ENCODE results near the gene RGL2. TPM values are rescaled to one million over a fixed set of nuclear protein-coding genes. Genes with fewer than 3 reads are reported as not detected.
A peak's percentile ranks its signal among the peaks of the same experiment; 100 is the strongest.
"Not testable (repeated sequence)": the region's sequence is repeated elsewhere in the genome, so short reads cannot be mapped to it uniquely, and the experiment has no call there.

Gene RGL2
- total RNA-seq = 13.7 TPM

- DNase-seq = peak; percentile 71
Observed at GRCh38 chr6:33298773-33299236, at the start of gene RGL2. Gene RGL2, minus strand, starts transcription at chr6:33298942. Its CDS starts 332 bp downstream, at chr6:33298610.

- DNase-seq = no peak
Observed at GRCh38 chr6:33347816-33348215, 49.1 kb upstream of the RGL2 start.

GRCh38 chr6:33346972-33347371 lies 48.2 kb upstream of the RGL2 start:
- DNase-seq = not testable (repeated sequence)

GRCh38 chr6:33344701-33345697 lies 46.3 kb upstream of the RGL2 start:
- no peak for DNase-seq

GRCh38 chr6:33343953-33344611 lies 45.3 kb upstream of the RGL2 start:
- no peak for DNase-seq

- not testable (repeated sequence) for DNase-seq
Observed at GRCh38 chr6:33343606-33343952, 44.8 kb upstream of the RGL2 start.

GRCh38 chr6:33339193-33339592 lies 40.5 kb upstream of the RGL2 start:
- no peak for DNase-seq

- no peak for DNase-seq
Observed at GRCh38 chr6:33336495-33336894, 37.8 kb upstream of the RGL2 start.

- no peak for DNase-seq
Observed at GRCh38 chr6:33335916-33336315, 37.2 kb upstream of the RGL2 start.

- no peak for DNase-seq
Observed at GRCh38 chr6:33333666-33334065, 34.9 kb upstream of the RGL2 start.

GRCh38 chr6:33330736-33331135 lies 32.0 kb upstream of the RGL2 start:
- no peak for DNase-seq

GRCh38 chr6:33329058-33329457 lies 30.3 kb upstream of the RGL2 start:
- DNase-seq = no peak

- DNase-seq = no peak
Observed at GRCh38 chr6:33324125-33324524, 25.4 kb upstream of the RGL2 start.

GRCh38 chr6:33323623-33323948 lies 24.8 kb upstream of the RGL2 start:
- no peak for DNase-seq

- no peak for DNase-seq
Observed at GRCh38 chr6:33321227-33321626, 22.5 kb upstream of the RGL2 start.

- DNase-seq = no peak
Observed at GRCh38 chr6:33320315-33321181, 21.8 kb upstream of the RGL2 start.

GRCh38 chr6:33319939-33320314 lies 21.2 kb upstream of the RGL2 start:
- DNase-seq = no peak

GRCh38 chr6:33318426-33319073 lies 19.8 kb upstream of the RGL2 start:
- no peak for DNase-seq

GRCh38 chr6:33317669-33318425 lies 19.1 kb upstream of the RGL2 start, which contains the start of gene ZBTB22:
Gene ZBTB22, minus strand, starts transcription at chr6:33317744. Its CDS starts 828 bp downstream, at chr6:33316916.
- peak; percentile 95 for DNase-seq

GRCh38 chr6:33317419-33317668 lies 18.6 kb upstream of the RGL2 start:
- no peak for DNase-seq

- DNase-seq = no peak
Observed at GRCh38 chr6:33316603-33317418, 18.1 kb upstream of the RGL2 start.

Measured in occipital lobe (tissue), 2 donors.